Measurements from ENCODE around the gene CEACAM16. TPM values are rescaled to one million over a fixed set of nuclear protein-coding genes. Genes with fewer than 3 reads are reported as not detected.
"Not testable (repeated sequence)": the region's sequence is repeated elsewhere in the genome, so short reads cannot be mapped to it uniquely, and the experiment has no call there.

CEACAM16 gene
- total and polyA plus RNA-seq, 9 of the 15 experiments (the other 6 are each of a cell fraction or from before 2014, with no cell fraction given) = not detected

GRCh38 chr19:44721369-44721768 is 22.4 kb downstream of the CEACAM16 start:
- TF ChIP-seq CEBPB (tag; IDR thresholded peaks at IDR 0.05) = peak; percentile 65
- ChIA-PET CTCF (ENCODE audit: low intra/inter-chr PET ratio) (interaction anchor here (0.9 kb wide), 1 partner anchor 51 kb away, joined by 5 read pairs; no protein-coding TSS in a partner anchor), POLR2A (interaction anchor here (0.6 to 2.2 kb wide), 3 partner anchors 12 to 443 kb away, joined by 3 to 7 read pairs (median 3); no protein-coding TSS in a partner anchor)
- ATAC-seq; H4K20me1 ChIP-seq (replicated peaks; ENCODE audit: control insufficient read depth, insufficient read depth, low read length); intact Hi-C loops (cut with micrococcal nuclease); H3K27ac ChIP-seq (ENCODE audit: extremely low read depth, low read depth, low read length); H3K79me2 ChIP-seq (ENCODE audit: control insufficient read depth, insufficient read depth, low read length); H3K27me3 ChIP-seq (ENCODE audit: control insufficient read depth in 2 of 2, insufficient read depth in 2 of 2, low read length in 2 of 2); H3K4me2 ChIP-seq (ENCODE audit: insufficient read depth, low read length); DNase-seq (ENCODE audit: extremely low read depth in 1 of 4, low spot score in 3 of 4); H3K9me1 ChIP-seq (ENCODE audit: control insufficient read depth, insufficient read depth, low read length); H3K36me3 ChIP-seq (ENCODE audit: control insufficient read depth, insufficient read depth, low read length); H3K9me3 ChIP-seq (replicated peaks; ENCODE audit: control insufficient read depth, insufficient read depth, low read depth, low read length); H3K9ac ChIP-seq (ENCODE audit: insufficient read depth in 1 of 2, low read depth in 2 of 2, low read length in 2 of 2); BruUV-seq (replicated peaks); FAIRE-seq; H2AFZ ChIP-seq (ENCODE audit: low read depth, low read length); H3K4me3 ChIP-seq: not testable (repeated sequence)
- H3K4me1 ChIP-seq (replicated peaks in 1 of 2; ENCODE audit: control insufficient read depth in 2 of 2, insufficient read depth in 2 of 2, low read length in 2 of 2) = peaks cover 20 to 31% of the 10 kb centered on the region in 2 experiments
- WGBS (ENCODE audit: insufficient coverage, low coverage, missing lambda C conversion rate) = 100% methylated on average over 1 of the region's 5 CpGs
- in situ Hi-C loops (cut with MboI) = loop anchor here (5.0 kb wide), 2 partner anchors 46 to 149 kb away; no protein-coding TSS in a partner anchor

DNA sequence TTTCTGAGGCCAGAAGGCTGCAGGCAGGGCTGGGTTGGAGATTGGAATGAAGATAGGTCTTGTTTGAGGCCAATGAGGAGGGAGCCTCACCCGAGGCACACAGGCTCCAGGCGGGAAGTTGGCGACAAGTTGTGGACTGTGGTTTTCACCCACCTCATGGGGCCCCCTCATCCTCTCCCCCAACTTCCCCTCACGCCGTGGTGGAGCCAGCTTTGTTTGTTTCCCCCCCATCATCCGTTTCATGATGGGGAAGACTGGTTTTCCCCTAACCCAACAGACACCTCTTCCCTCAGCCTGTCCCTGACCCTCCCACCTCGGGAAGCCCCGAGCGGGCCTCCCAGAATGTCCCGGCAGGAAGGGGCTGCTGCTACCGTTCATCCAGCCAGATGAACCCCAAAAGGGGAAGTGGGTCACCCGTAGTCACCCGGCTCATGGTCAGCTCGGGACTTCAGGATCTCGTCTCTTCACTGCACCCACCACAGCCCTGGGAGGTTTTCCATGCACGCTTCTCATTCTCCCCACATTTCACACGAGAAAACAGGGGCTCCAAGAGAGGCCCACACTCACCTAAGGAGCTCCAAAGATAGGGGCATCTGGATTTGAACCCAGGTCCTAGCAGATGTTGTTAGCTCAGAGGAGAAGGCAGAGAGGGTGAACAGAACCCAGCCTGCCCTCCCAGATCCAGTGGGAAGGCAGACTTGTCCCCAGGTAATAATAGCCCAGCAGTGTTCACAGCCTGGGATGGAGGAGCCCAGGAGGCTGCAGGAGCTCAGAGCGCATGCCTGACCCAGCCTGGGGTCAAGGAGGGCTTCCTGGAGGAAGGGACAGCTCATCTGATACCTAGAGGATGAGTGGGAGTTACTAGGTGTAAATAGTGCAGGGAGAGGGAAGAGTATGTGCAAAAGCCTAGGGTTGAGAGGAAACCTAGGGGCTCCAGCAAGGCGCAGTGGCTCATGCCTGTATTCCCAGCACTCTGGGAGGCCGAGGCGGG is 23.5 kb downstream of the CEACAM16 start:
- FAIRE-seq = no peak
- in situ Hi-C loops (cut with MboI) (loop anchor here (5.0 kb wide), 2 partner anchors 45 to 150 kb away; no protein-coding TSS in a partner anchor), intact Hi-C loops (cut with micrococcal nuclease) (loop anchor here (2.0 kb wide), 1 partner anchor 34 kb away; no protein-coding TSS in a partner anchor)
- Histone ChIP-seq H3K36me3 (ENCODE audit: control insufficient read depth, insufficient read depth, low read length) (no peaks in the 10 kb centered on the region), H3K9me1 (ENCODE audit: control insufficient read depth, insufficient read depth, low read length) (no peaks in the 10 kb centered on the region), H3K4me3 (no peak overlapping the region), H4K20me1 (replicated peaks; ENCODE audit: control insufficient read depth, insufficient read depth, low read length) (no peaks in the 10 kb centered on the region), H3K4me1 (replicated peaks in 1 of 2; ENCODE audit: control insufficient read depth in 2 of 2, insufficient read depth in 2 of 2, low read length in 2 of 2) (peaks cover 20 to 31% of the 10 kb centered on the region in 2 experiments), H3K9ac (ENCODE audit: insufficient read depth in 1 of 2, low read depth in 2 of 2, low read length in 2 of 2) (peak overlapping the region in 1 of 2 experiments; percentile 81; a peak in 2 of 4 replicates), H3K27me3 (ENCODE audit: control insufficient read depth in 2 of 2, insufficient read depth in 2 of 2, low read length in 2 of 2) (no peaks in the 10 kb centered on the region), H2AFZ (ENCODE audit: low read depth, low read length) (peak overlapping the region; percentile 66), H3K4me2 (ENCODE audit: insufficient read depth, low read length) (peak overlapping the region; percentile 21; the same call in 1 of the 2 replicates), H3K27ac (ENCODE audit: extremely low read depth, low read depth, low read length) (no peak overlapping the region), H3K79me2 (ENCODE audit: control insufficient read depth, insufficient read depth, low read length) (no peaks in the 10 kb centered on the region), H3K9me3 (replicated peaks; ENCODE audit: control insufficient read depth, insufficient read depth, low read depth, low read length) (no peaks in the 10 kb centered on the region)
- no peak; the same call in 2 of the 3 replicates for ATAC-seq
- ChIA-PET CTCF (ENCODE audit: low intra/inter-chr PET ratio) (interaction anchor here (0.9 to 1.5 kb wide), 4 partner anchors 50 to 122 kb away, joined by 3 to 5 read pairs (median 4); no protein-coding TSS in a partner anchor), POLR2A (interaction anchor here (0.6 to 2.2 kb wide), 5 partner anchors 11 to 679 kb away, joined by 3 to 7 read pairs (median 3); no protein-coding TSS in a partner anchor)
- WGBS (ENCODE audit: insufficient coverage, low coverage, missing lambda C conversion rate) = 28% methylated on average over 20 of the region's 21 CpGs
- peak in 1 of 4 experiments; percentile 27 for DNase-seq (ENCODE audit: extremely low read depth in 1 of 4, low spot score in 3 of 4)
- no TSS peak for BruUV-seq (replicated peaks)
- TF ChIP-seq BCOR (IDR thresholded peaks at IDR 0.05) (peak; percentile 75), SPI1 (IDR thresholded peaks at IDR 0.05; ENCODE audit: borderline replicate concordance, low read depth, low read length) (peak; percentile 96), ZNF395 (CRISPR knock-in tag; IDR thresholded peaks at IDR 0.05) (0 out of 2 replicates have a peak, but pooled peaks have one; percentile 23), ZFP36 (IDR thresholded peaks at IDR 0.05; ENCODE audit: low read depth, low read length, partially characterized antibody) (peak; percentile 97), ZBTB11 (CRISPR knock-in tag; IDR thresholded peaks at IDR 0.05) (no peak)
